OCI-LY7 (cell line): ENCODE measurements around the gene PAQR3.

ENCODE experiments used
- CTCF ChIP-seq: fragments of 200-600 bp; sonication (generic); conservative IDR thresholded peaks from 2 replicates; pipeline ENCODE4 v1.5.1; 2014; ENCODE audit warnings: mild to moderate bottlenecking, antibody characterized with exemption, low read length, moderate library complexity, mixed read lengths
- EZH2phosphoT487 ChIP-seq: fragments of 200-600 bp; sonication (generic); IDR thresholded peaks from 2 replicates; pipeline ENCODE4 v1.6.1; 2018; ENCODE audit warnings: low read depth, borderline replicate concordance, mild to moderate bottlenecking, mixed run types, antibody characterized with exemption, low read length, moderate library complexity, mixed read lengths

- TF ChIP-seq CTCF = no peak
- TF ChIP-seq EZH2phosphoT487 = no peak
Measured at GRCh38 chr4:78984593-78984992, 45.4 kb upstream of the PAQR3 start.
